HG03064 (cell line): ENCODE measurements around the gene PCDHGC4.

Source experiments
- ATAC-seq: cut with Tn5 transposase; IDR thresholded peaks from one replicate; pipeline ENCODE4 v1.9.1; 2021; ENCODE audit warnings: low read depth; ENCODE audit not compliant: unreplicated experiment

The PCDHGC4 gene

DNA sequence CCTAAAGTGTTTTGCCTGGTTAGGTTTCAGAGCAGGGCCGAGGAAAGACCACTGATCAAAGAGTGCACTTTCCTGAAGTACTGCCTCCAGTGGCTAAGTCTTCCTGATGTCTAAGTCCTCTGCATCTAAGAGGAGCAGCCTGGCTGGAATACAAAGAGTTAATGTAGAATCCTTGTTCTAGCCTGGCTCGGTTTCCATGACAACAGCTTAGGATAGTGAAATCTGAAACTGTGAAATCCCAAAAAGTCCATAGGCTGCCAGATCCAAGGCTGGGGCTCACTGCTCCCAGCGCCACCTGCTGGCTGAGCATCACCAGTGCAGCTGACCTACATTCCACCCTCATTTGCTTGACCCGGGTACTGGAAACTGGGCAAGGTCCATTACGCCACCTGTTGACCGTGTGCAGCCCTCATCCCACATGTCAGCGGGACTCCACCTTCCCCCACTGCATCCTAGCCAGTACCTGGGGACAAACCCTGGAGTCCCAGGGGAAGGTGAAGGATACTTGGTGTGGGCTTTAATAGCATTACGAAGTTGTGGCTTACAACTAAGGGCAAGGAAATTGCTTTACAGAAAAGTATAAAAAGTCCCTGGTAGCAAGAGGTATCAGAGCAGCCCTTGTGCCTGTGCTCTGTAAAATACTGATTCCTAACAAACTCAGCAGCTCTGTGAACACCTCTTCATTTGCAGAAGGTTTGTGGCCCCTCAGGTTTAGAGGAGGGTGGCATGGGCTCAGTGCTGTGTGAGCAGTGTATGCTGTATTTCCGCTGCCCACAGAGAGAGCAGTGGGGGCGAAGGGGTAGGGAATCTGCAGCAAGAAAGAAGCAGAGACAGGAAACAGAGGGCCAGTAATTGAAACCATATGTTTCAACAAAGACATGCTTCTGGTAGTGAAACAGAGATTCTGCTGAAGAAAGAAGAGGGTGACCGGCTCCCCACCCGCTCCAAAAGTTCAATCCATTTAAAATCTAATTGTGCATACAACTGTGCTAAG is 40.1 kb downstream of the PCDHGC4 start:
- peak; percentile 54 for ATAC-seq

- no peak for ATAC-seq
Observed at GRCh38 chr5:141525653-141526052, 40.8 kb downstream of the PCDHGC4 start.

GRCh38 chr5:141527426-141527825 is 42.6 kb downstream of the PCDHGC4 start:
- ATAC-seq: no peak

DNA sequence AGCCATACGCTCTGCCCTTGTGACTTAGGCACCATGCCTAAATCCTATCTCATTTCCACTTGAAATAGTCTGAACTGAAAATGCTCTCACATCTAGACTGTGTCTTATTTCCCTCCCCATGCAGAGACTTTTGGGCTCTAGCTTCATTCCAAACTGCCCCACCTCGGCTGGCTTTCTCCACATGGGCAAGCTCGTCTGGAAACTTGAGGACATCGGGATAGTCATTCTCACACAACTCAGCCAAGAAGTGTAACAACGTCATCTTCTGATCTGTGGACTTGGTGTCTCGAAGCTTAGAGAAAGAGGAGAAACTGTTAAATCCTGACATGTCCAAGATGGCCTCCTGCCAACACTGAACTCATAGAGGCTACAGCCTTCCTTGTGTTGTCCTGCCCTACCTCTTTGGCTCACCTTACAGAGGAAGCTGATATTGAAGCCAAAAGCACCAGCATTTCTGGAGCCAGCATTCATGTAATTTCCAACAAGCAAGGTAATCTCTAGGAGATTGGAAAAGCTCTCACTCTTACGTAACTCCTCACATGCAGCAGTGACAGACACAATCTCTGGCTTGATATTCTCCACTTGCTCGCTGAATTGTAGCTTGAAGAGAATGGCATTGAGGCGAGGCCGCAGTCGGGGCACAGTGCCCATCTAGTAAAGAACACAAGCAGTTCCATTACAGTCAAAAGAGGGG is 43.6 kb downstream of the PCDHGC4 start:
- no peak for ATAC-seq

DNA sequence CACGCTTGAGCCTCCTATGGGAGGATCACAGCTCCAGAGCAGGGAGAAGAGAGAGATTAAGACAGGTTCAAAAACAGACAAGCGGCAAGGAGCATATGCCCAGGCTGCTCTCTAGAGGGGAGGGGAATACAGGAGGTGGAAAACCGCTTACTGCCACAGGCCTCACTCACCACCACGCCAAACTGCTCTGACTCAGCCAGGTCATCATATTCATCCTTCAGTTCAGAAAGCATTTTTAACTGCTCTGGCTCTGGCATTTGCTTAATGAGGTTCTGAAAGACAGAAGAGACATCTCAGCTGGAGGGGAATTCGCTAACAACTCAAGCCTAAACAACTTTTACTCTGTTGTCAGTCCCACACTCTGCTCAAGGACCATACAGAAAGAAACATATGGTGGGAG is 44.2 kb downstream of the PCDHGC4 start:
- peak; percentile 59 for ATAC-seq

DNA sequence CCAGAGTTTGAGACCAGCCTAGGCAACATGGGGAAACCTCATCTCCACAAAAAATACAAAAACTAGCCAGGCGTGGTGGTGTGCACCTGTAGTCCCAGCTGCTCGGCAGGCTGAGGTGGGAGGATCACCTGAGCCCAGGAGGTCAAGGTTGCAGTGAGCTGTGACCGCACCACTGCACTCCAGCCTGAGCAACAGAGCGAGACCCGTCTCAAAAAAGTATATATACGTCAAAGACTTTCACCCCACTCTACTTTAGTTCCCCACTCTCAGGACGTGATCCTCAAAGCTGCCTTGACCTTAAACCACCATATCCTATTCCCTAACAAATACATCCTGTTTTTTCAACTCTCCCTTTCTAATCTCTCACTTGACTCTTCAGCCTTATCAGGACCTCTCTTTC is 45.0 kb downstream of the PCDHGC4 start:
- peak; percentile 44 for ATAC-seq

DNA sequence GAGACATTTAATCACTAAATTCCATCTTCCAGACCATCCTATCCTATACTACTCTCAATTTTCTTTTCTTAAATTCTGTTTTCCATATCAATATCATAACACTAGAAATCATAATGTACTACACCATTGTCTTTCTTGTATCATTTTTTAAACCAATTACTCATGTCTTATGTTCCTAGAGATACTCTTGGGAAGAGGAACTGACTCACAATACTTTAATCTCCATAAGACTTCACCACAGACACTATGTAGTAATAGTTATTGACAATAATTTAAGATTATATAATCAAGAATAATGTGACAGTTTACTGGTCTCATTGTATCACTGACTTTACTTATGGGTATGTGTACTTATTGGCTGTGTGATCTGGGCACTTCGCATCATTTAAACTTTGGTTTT is 47.9 kb downstream of the PCDHGC4 start:
- no peak for ATAC-seq

DNA sequence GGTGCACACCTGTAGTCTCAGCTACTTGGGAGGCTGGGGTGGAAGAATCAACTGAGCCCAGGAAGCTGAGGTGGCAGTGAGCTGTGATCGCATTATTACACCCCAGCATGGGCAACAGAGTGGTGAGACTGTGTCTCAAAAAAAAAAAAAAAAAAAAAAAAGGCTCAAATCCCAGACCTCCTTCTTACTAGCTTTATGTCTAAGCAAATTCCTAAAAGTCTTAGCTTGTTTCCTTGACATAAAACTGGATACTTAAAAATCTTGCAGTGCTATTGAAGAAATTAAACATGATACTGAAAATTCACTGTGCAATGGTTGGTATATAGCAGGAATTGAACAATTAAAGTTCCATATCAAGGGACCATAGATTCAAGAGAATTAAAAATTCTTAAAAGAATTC is 49.1 kb downstream of the PCDHGC4 start:
- no peak for ATAC-seq

DNA sequence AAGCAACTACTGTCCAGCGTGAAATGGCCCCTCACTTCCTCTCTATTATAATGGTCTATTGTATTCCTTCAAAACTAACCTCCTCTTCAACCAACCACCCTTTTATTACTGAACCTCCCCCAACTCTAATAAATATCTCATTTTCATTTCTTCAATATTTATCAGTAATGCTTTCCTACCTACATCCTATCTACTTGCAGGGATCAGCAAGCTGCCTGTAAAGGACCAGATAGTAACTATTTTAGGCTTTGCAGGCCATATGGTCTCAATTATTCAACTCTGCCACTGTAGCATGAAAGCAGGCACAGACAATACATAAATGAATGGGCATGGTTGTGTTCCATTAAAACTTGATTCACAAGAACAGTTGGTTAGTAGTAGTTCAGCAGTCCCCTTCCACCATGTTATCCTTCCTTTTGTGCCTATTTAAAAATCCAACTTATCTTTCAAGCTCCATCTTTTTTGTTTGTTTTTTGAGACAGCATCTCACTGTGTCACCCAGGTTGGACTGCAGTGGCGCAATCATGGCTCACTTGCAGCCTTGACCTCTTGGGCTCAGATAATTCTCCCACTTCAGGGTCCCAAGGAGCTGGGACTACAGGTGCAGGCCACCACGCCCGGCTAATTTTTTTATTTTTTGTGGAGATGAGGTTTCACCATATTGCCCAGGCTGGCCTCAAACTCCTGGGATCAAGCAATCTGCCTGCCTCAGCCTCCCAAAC is 49.8 kb downstream of the PCDHGC4 start:
- ATAC-seq: no peak
